Neural cell (in vitro differentiated cells): ENCODE data around the gene MSI2. TPM values are rescaled to one million over a fixed set of nuclear protein-coding genes. Genes with fewer than 3 reads are reported as not detected.

Experiments used
- H2AFZ ChIP-seq: fragments of 200-600, 300-800 bp; sonication (generic), shearing (Covaris generic); 2 replicates; pipeline ENCODE4 v1.6.0; 2014; ENCODE audit warnings: low read depth, mild to moderate bottlenecking, antibody characterized with exemption, low read length, moderate library complexity
- H3F3A ChIP-seq: fragments of 200-600 bp; shearing (Covaris generic); 2 replicates; pipeline ENCODE4 v1.6.1; 2016; ENCODE audit warnings: mild to moderate bottlenecking, moderate library complexity, mixed read lengths, antibody characterized with exemption, low read length; ENCODE audit not compliant: insufficient read depth, poor library complexity, severe bottlenecking
- H3K27ac ChIP-seq: fragments of 200-600, 300-800 bp; sonication (generic), shearing (Covaris generic); 2 replicates; pipeline ENCODE4 v1.5.1; 2014; ENCODE audit warnings: mild to moderate bottlenecking, low read length, moderate library complexity
- H3K27me3 ChIP-seq: fragments of 300-800, 200-600 bp; sonication (generic), shearing (Covaris generic); 2 replicates; pipeline ENCODE4 v1.6.0; 2014; ENCODE audit warnings: mild to moderate bottlenecking, low read depth, low read length, moderate library complexity; ENCODE audit not compliant: insufficient read depth
- H3K36me3 ChIP-seq: fragments of 300-800, 200-600 bp; sonication (generic), shearing (Covaris generic); 2 replicates; pipeline ENCODE4 v1.5.1; 2014; ENCODE audit warnings: mild to moderate bottlenecking, antibody characterized with exemption, low read length, moderate library complexity; ENCODE audit not compliant: insufficient read depth
- H3K4me2 ChIP-seq: fragments of 300-800, 200-600 bp; sonication (generic), shearing (Covaris generic); 2 replicates; pipeline ENCODE4 v1.6.0; 2014; ENCODE audit warnings: mild to moderate bottlenecking, low read length
- H3K4me3 ChIP-seq: fragments of 300-800, 200-600 bp; sonication (generic), shearing (Covaris generic); 2 replicates; pipeline ENCODE4 v1.5.1; 2014; ENCODE audit warnings: mild to moderate bottlenecking, low read length, moderate library complexity
- H3K79me2 ChIP-seq: fragments of 200-600 bp; shearing (Covaris generic); replicated peaks from 2 replicates; pipeline ENCODE4 v1.6.0; 2014; ENCODE audit warnings: mild to moderate bottlenecking, low read length, moderate library complexity; ENCODE audit not compliant: insufficient read depth
- H3K9ac ChIP-seq: fragments of 300-800, 200-600 bp; sonication (generic), shearing (Covaris generic); 2 replicates; pipeline ENCODE4 v1.6.1; 2016; ENCODE audit warnings: mild to moderate bottlenecking, low read length, mixed read lengths
- H3K9me2 ChIP-seq: fragments of 200-600 bp; shearing (Covaris generic); 2 replicates; pipeline ENCODE4 v1.6.1; 2016; ENCODE audit warnings: mild to moderate bottlenecking, low read length, mixed read lengths; ENCODE audit not compliant: insufficient read depth
- H3K9me3 ChIP-seq: fragments of 200-600, 300-800 bp; sonication (generic), shearing (Covaris generic); 2 replicates; pipeline ENCODE4 v1.6.1; 2016; ENCODE audit warnings: mild to moderate bottlenecking, mixed run types, low read length, moderate library complexity, mixed read lengths
- H4K20me1 ChIP-seq: fragments of 200-600 bp; shearing (Covaris generic); 2 replicates; pipeline ENCODE4 v1.6.1; 2016; ENCODE audit warnings: mild to moderate bottlenecking, mixed run types; ENCODE audit not compliant: insufficient read depth
- EP300 ChIP-seq: fragments of 450-650 bp; conservative IDR thresholded peaks from 2 replicates; pipeline ENCODE4 v1.6.1; 2014; ENCODE audit warnings: antibody characterized with exemption, mild to moderate bottlenecking, moderate library complexity; ENCODE audit not compliant: poor library complexity, severe bottlenecking
- EZH2 ChIP-seq: fragments of 200-600, 300-800 bp; shearing (Covaris generic), sonication (generic); IDR thresholded peaks from 2 replicates; pipeline ENCODE4 v1.6.1; 2014; ENCODE audit warnings: antibody characterized with exemption, low read length, borderline replicate concordance, mild to moderate bottlenecking; ENCODE audit not compliant: insufficient read depth, poor library complexity, severe bottlenecking
- MXI1 ChIP-seq: fragments of 450-650 bp; conservative IDR thresholded peaks from 2 replicates; pipeline ENCODE4 v1.6.1; 2014; ENCODE audit warnings: antibody characterized with exemption, mild to moderate bottlenecking; ENCODE audit not compliant: poor library complexity, severe bottlenecking
- POLR2AphosphoS5 ChIP-seq: IDR thresholded peaks from 2 replicates; pipeline ENCODE4 v1.6.1; 2012
- RAD21 ChIP-seq: fragments of 450-650 bp; conservative IDR thresholded peaks from 2 replicates; pipeline ENCODE4 v1.6.1; 2014; ENCODE audit warnings: antibody characterized with exemption, mild to moderate bottlenecking, moderate library complexity
- SMC3 ChIP-seq: fragments of 450-650 bp; conservative IDR thresholded peaks from 2 replicates; pipeline ENCODE4 v1.6.1; 2014; ENCODE audit warnings: antibody characterized with exemption, mild to moderate bottlenecking, moderate library complexity; ENCODE audit not compliant: poor library complexity
- TAF1 ChIP-seq: IDR thresholded peaks from 2 replicates; pipeline ENCODE4 v1.6.1; 2012; ENCODE audit warnings: low read depth
- polyA plus RNA-seq: library from polyadenylated mRNA; depleted of rRNA; stranded (reverse); fragments of >200 nt; gene quantifications from 2 replicates; pipeline ENCODE4 v1.2.3, GENCODE V29; 2014
- TF ChIP-seq, protein P1 (sequence below): IDR thresholded peaks from 2 replicates; pipeline ENCODE4 v1.6.1; 2012; ENCODE audit warnings: borderline replicate concordance
- TF ChIP-seq, protein P2 (sequence below): fragments of 450-650 bp; IDR thresholded peaks from 2 replicates; pipeline ENCODE4 v1.5.1; 2014; ENCODE audit warnings: antibody characterized with exemption, mild to moderate bottlenecking, moderate library complexity; ENCODE audit not compliant: poor library complexity, severe bottlenecking

MSI2 gene
- polyA plus RNA-seq, 1 donor from 2014 or later = 61.4 TPM

DNA sequence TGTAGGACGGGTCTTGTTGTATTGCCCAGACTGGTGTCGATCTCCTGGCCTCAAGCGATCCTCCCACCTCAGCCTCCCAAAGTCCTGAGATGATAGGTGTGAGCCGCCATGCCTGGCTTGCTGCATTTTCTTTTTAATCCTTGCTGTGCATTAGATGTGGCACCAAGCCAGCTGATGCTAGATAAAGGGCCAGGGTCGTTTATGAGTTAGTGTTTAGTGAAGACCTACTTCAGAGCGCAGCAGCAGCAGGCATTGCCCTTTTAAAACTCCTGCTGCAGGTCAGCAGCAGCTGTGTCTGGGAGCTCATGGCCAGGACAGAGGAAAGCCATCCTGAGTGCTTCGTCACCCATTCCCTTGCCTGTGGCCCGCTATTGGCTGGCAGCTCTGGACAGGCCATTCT is 251.5 kb downstream of the MSI2 start:
- H3K9ac ChIP-seq = no peak overlapping the region
- no peak overlapping the region for H3K4me2 ChIP-seq
- H3K9me2 ChIP-seq = no peaks in the 10 kb centered on the region
- H3K4me3 ChIP-seq = no peak overlapping the region
- H4K20me1 ChIP-seq = no peaks in the 10 kb centered on the region
- H3K27me3 ChIP-seq = no peaks in the 10 kb centered on the region
- no peaks in the 10 kb centered on the region for H3K9me3 ChIP-seq
- no peaks in the 10 kb centered on the region for H3F3A ChIP-seq
- H3K27ac ChIP-seq = no peak overlapping the region
- no peaks in the 10 kb centered on the region for H3K36me3 ChIP-seq
- H3K79me2 ChIP-seq = peaks cover 32% of the 10 kb centered on the region
- TF ChIP-seq POLR2AphosphoS5 = no peak
- TF ChIP-seq SMC3 = no peak
- TF ChIP-seq, protein P1, sequence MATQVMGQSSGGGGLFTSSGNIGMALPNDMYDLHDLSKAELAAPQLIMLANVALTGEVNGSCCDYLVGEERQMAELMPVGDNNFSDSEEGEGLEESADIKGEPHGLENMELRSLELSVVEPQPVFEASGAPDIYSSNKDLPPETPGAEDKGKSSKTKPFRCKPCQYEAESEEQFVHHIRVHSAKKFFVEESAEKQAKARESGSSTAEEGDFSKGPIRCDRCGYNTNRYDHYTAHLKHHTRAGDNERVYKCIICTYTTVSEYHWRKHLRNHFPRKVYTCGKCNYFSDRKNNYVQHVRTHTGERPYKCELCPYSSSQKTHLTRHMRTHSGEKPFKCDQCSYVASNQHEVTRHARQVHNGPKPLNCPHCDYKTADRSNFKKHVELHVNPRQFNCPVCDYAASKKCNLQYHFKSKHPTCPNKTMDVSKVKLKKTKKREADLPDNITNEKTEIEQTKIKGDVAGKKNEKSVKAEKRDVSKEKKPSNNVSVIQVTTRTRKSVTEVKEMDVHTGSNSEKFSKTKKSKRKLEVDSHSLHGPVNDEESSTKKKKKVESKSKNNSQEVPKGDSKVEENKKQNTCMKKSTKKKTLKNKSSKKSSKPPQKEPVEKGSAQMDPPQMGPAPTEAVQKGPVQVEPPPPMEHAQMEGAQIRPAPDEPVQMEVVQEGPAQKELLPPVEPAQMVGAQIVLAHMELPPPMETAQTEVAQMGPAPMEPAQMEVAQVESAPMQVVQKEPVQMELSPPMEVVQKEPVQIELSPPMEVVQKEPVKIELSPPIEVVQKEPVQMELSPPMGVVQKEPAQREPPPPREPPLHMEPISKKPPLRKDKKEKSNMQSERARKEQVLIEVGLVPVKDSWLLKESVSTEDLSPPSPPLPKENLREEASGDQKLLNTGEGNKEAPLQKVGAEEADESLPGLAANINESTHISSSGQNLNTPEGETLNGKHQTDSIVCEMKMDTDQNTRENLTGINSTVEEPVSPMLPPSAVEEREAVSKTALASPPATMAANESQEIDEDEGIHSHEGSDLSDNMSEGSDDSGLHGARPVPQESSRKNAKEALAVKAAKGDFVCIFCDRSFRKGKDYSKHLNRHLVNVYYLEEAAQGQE = no peak
- no peak for TF ChIP-seq RAD21
- TF ChIP-seq, protein P2, sequence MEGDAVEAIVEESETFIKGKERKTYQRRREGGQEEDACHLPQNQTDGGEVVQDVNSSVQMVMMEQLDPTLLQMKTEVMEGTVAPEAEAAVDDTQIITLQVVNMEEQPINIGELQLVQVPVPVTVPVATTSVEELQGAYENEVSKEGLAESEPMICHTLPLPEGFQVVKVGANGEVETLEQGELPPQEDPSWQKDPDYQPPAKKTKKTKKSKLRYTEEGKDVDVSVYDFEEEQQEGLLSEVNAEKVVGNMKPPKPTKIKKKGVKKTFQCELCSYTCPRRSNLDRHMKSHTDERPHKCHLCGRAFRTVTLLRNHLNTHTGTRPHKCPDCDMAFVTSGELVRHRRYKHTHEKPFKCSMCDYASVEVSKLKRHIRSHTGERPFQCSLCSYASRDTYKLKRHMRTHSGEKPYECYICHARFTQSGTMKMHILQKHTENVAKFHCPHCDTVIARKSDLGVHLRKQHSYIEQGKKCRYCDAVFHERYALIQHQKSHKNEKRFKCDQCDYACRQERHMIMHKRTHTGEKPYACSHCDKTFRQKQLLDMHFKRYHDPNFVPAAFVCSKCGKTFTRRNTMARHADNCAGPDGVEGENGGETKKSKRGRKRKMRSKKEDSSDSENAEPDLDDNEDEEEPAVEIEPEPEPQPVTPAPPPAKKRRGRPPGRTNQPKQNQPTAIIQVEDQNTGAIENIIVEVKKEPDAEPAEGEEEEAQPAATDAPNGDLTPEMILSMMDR = no peak
- no peak for TF ChIP-seq EZH2
- no peak for TF ChIP-seq MXI1
- TF ChIP-seq EP300 = no peak
- no peak for TF ChIP-seq TAF1
- no peak overlapping the region for H2AFZ ChIP-seq

DNA sequence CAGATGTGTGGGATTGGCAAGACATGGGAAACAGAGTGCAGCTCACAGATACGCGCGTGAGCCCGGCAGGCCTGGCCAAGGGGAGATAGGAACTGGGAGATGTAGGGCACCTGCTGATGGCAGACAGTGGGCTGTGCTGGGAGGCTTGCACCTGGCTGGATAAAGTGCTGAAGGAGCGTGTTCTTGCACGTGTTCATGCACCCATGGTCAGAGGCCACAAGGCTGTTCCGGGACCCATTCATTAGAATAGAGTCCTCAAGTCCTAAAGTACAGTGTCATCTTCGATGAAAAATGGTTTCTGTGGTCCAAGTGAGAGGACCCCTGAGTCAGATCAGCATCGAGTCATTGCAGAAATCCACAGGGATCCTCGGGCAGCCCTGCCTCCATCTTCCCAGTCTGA is 252.3 kb downstream of the MSI2 start:
- no peaks in the 10 kb centered on the region for H3F3A ChIP-seq
- H3K4me3 ChIP-seq = no peak overlapping the region
- no peaks in the 10 kb centered on the region for H3K36me3 ChIP-seq
- no peak overlapping the region for H3K9ac ChIP-seq
- H4K20me1 ChIP-seq = no peaks in the 10 kb centered on the region
- no peak overlapping the region for H3K4me2 ChIP-seq
- H3K27me3 ChIP-seq = no peaks in the 10 kb centered on the region
- H3K27ac ChIP-seq = no peak overlapping the region
- peaks cover 35% of the 10 kb centered on the region for H3K79me2 ChIP-seq
- H2AFZ ChIP-seq = no peak overlapping the region
- TF ChIP-seq MXI1 (no peak), POLR2AphosphoS5 (no peak), EZH2 (no peak), SMC3 (no peak), RAD21 (no peak), EP300 (no peak), TAF1 (no peak)
- TF ChIP-seq, protein P1 = no peak
- TF ChIP-seq, protein P2 = no peak
- H3K9me3 ChIP-seq = no peaks in the 10 kb centered on the region
- H3K9me2 ChIP-seq = no peaks in the 10 kb centered on the region
